BJ (cell line): ENCODE results near the gene DNAJC11. TPM values are rescaled to one million over a fixed set of nuclear protein-coding genes. Genes with fewer than 3 reads are reported as not detected.

Experiments used
- CTCF ChIA-PET: fragments of 350-600 bp; formaldehyde crosslinking; extraction: SDS; loops from one replicate; lab custom pipeline; 2021; ENCODE audit warnings: antibody characterized with exemption, inconsistent platforms; lab: Yijun Ruan, JAX
- POLR2A ChIA-PET: fragments of 300-600 bp; sonication (Branson Sonifier 250); formaldehyde crosslinking; extraction: SDS; loops from one replicate; lab custom pipeline; 2021; ENCODE audit warnings: antibody characterized with exemption; lab: Charles Lee
- DNase-seq: peaks from one replicate; pipeline ENCODE4 v3.0.0-alpha.2; 2011; ENCODE audit warnings: low read depth
- H3K27me3 ChIP-seq: 2 replicates; pipeline ENCODE4 v1.6.0; 2011; ENCODE audit warnings: low read length; ENCODE audit not compliant: control insufficient read depth, insufficient read depth
- H3K36me3 ChIP-seq: 2 replicates; pipeline ENCODE4 v1.5.1; 2011; ENCODE audit warnings: low read length; ENCODE audit not compliant: control insufficient read depth, insufficient read depth
- H3K4me3 ChIP-seq: 2 replicates; pipeline ENCODE4 v1.5.1; 2011; ENCODE audit warnings: low read depth, mild to moderate bottlenecking, control low read depth, low read length
- CTCF ChIP-seq: IDR thresholded peaks from 2 replicates; pipeline ENCODE4 v1.5.1; 2011; ENCODE audit warnings: low read depth, mild to moderate bottlenecking, control low read depth, inconsistent platforms, low read length, moderate library complexity; ENCODE audit not compliant: insufficient read depth
- polyA plus RNA-seq: library from polyadenylated mRNA; depleted of rRNA; stranded (reverse); fragments of >200 nt; gene quantifications from 2 replicates; pipeline ENCODE4 v1.2.3, GENCODE V29; 2011

The DNAJC11 gene
- polyA plus RNA-seq, 1 experiment, result 36.0 TPM

GRCh38 chr1:6657138-6657537 is 44.5 kb downstream of the DNAJC11 start:
- CTCF ChIA-PET, result interaction anchor here (3.6 kb wide), 1 partner anchor 12 kb away, joined by 21 read pairs; no protein-coding TSS in a partner anchor
- TF ChIP-seq CTCF, result no peak
- H3K4me3 ChIP-seq, result no peak overlapping the region
- H3K36me3 ChIP-seq, result peaks cover 6% of the 10 kb centered on the region
- no peaks in the 10 kb centered on the region for H3K27me3 ChIP-seq
- POLR2A ChIA-PET, result no interaction called here
- no peak for DNase-seq

GRCh38 chr1:6653436-6654290 is 48.0 kb downstream of the DNAJC11 start:
- CTCF ChIA-PET, result interaction anchor here (0.5 to 2.2 kb wide), 4 partner anchors 19 to 101 kb away, joined by 3 to 6 read pairs (median 4); partner anchors contain the start of gene NOL9

GRCh38 chr1:6652986-6653385 is 48.6 kb downstream of the DNAJC11 start:
- CTCF ChIA-PET, result interaction anchor here (1.0 to 2.2 kb wide), 3 partner anchors 19 to 99 kb away, joined by 3 to 6 read pairs (median 4); partner anchors contain the start of gene NOL9
- POLR2A ChIA-PET, result no interaction called here
- H3K36me3 ChIP-seq, result peaks cover 7% of the 10 kb centered on the region
- DNase-seq, result no peak
- H3K27me3 ChIP-seq, result no peaks in the 10 kb centered on the region
- no peak overlapping the region for H3K4me3 ChIP-seq
- no peak for TF ChIP-seq CTCF

More at GRCh38 chr1:6653436-6654290, 48.0 kb downstream of the DNAJC11 start:
- no peak for DNase-seq
- POLR2A ChIA-PET, result no interaction called here
- no peak overlapping the region for H3K4me3 ChIP-seq
- H3K36me3 ChIP-seq, result peaks cover 7% of the 10 kb centered on the region
- no peaks in the 10 kb centered on the region for H3K27me3 ChIP-seq
- TF ChIP-seq CTCF, result no peak

- H3K36me3 ChIP-seq, result peaks cover 7% of the 10 kb centered on the region
- H3K27me3 ChIP-seq, result no peaks in the 10 kb centered on the region
- DNase-seq, result no peak
- ChIA-PET CTCF (interaction anchor here (1.0 kb wide), 1 partner anchor 18 kb away, joined by 3 read pairs; no protein-coding TSS in a partner anchor), POLR2A (no interaction called here)
- H3K4me3 ChIP-seq, result no peak overlapping the region
- no peak for TF ChIP-seq CTCF
Measured at GRCh38 chr1:6651909-6652308, 49.7 kb downstream of the DNAJC11 start.

- CTCF ChIA-PET, result interaction anchor here (0.6 to 5.1 kb wide), 4 partner anchors 12 to 203 kb away, joined by 3 to 30 read pairs (median 3); partner anchors contain the start of genes NOL9 and TAS1R1
- H3K36me3 ChIP-seq, result peaks cover 18% of the 10 kb centered on the region
- POLR2A ChIA-PET, result no interaction called here
- H3K4me3 ChIP-seq, result no peak overlapping the region
- H3K27me3 ChIP-seq, result no peaks in the 10 kb centered on the region
- TF ChIP-seq CTCF, result no peak
- no peak for DNase-seq
Measured at GRCh38 chr1:6648556-6648955, 53.1 kb downstream of the DNAJC11 start.
